Measurements from ENCODE around the gene HDAC9.

Gene HDAC9

DNA sequence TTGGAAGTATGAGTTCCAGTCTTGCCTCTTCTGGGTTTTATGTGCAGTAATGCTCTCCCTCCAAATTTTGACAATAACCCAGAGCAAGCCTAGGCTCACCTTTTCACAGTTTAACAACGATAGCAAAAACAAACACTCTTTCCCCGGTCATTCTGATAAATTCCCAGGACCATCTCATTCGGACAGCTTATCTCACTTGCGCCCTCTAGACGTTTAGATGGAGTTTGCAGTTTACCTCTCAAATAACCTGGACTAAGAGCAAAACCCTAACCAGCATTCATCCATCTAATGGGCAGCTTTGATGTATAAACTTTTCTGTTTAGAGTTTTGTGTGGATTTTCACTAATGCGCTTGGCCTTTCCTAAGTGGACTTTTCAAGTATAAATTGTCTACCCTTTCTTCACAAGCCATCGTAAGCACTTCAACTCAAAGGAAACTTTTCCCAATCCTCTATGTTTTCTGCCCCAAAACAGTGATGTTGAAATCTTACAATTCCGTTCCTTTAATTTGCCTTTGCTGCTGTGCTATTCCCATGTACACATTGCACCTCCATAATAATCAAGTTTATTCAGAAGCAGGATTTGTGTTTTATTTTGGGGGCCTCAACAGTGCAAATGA, 114.9 kb downstream of the HDAC9 start:
- Mint-ChIP-seq H3K36me3 (ENCODE audit: low read depth) (peaks cover 11% of the 10 kb centered on the region), H3K9me3 (no peaks in the 10 kb centered on the region), H3K4me1 (ENCODE audit: low read depth) (no peaks in the 10 kb centered on the region), H3K27me3 (no peaks in the 10 kb centered on the region), H3K4me3 (no peak overlapping the region), H3K27ac (no peak overlapping the region)

DNA sequence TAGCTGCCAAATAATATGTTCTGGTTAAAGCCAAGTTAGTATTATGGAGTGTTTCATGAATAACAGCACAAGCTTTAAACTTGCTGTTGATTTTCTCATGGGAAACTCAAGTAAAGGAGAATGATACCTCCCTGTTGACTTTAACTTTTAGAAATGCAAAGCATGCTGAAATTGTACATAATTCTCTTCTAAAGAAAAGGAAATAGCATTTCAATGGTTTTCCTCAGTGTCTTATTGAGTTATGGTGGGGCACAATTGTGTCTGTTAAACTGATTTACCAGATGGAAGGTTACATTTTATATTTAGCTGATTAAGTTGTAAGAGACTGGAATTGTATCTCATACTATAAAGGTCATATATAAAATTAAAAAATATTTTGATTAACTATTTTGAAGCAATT, 119.3 kb downstream of the HDAC9 start:
- Mint-ChIP-seq H3K4me3 (no peak overlapping the region), H3K9me3 (no peaks in the 10 kb centered on the region), H3K27me3 (no peaks in the 10 kb centered on the region), H3K36me3 (ENCODE audit: low read depth) (peaks cover 6% of the 10 kb centered on the region), H3K4me1 (ENCODE audit: low read depth) (no peaks in the 10 kb centered on the region), H3K27ac (no peak overlapping the region)

DNA sequence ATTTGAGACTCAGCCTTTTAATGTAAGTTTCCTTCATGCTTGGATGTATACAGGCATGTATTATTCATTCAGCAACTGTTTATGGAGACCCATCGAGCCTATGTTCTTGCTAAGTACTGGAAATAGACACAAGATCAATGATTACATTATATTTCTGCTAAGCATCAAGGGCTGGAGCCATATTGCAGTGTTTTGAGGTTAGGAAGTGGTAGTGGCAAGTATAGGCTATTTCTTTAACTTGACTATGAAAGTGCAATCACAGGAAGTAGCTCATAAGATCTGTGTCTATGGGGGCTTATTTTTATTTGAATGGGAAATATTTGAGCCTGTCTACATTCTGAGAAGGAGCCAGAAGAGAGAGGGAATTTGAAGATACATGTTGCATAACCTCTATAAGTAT, 123.8 kb downstream of the HDAC9 start:
- Mint-ChIP-seq H3K27me3 (no peaks in the 10 kb centered on the region), H3K4me1 (ENCODE audit: low read depth) (no peaks in the 10 kb centered on the region), H3K36me3 (ENCODE audit: low read depth) (peaks cover 6% of the 10 kb centered on the region), H3K9me3 (no peaks in the 10 kb centered on the region), H3K4me3 (no peak overlapping the region), H3K27ac (no peak overlapping the region)

- Mint-ChIP-seq H3K27me3 (no peaks in the 10 kb centered on the region), H3K27ac (no peak overlapping the region), H3K4me3 (no peak overlapping the region), H3K36me3 (ENCODE audit: low read depth) (peaks cover 3% of the 10 kb centered on the region), H3K4me1 (ENCODE audit: low read depth) (no peaks in the 10 kb centered on the region), H3K9me3 (no peaks in the 10 kb centered on the region)
Observed at GRCh38 chr7:18623389-18623788, 127.8 kb downstream of the HDAC9 start.

DNA sequence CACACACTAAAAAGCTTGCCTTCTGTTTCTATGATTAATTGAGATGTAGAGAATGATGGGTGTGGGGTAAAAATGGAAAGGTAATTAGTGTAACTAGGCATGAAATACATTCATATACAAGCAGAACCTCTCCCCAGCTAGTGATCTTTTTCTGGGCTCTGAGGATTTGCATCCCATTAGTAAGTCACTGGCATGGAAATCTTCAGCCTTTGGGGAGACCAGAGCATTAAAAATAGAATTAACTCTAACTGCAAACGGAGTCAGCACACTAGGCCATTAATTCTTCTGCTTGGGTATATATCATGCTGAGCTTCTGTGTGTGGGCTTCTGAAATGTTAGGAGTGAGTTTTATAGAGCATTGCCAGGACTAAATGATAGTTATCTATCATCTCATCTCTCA, 128.9 kb downstream of the HDAC9 start:
- Mint-ChIP-seq H3K9me3 (no peaks in the 10 kb centered on the region), H3K4me3 (no peak overlapping the region), H3K36me3 (ENCODE audit: low read depth) (peaks cover 3% of the 10 kb centered on the region), H3K27ac (no peak overlapping the region), H3K4me1 (ENCODE audit: low read depth) (no peaks in the 10 kb centered on the region), H3K27me3 (no peaks in the 10 kb centered on the region)

GRCh38 chr7:18626086-18626485, 130.5 kb downstream of the HDAC9 start:
- Mint-ChIP-seq H3K4me3 (no peak overlapping the region), H3K4me1 (ENCODE audit: low read depth) (no peaks in the 10 kb centered on the region), H3K27ac (no peak overlapping the region), H3K27me3 (no peaks in the 10 kb centered on the region), H3K9me3 (no peaks in the 10 kb centered on the region), H3K36me3 (ENCODE audit: low read depth) (no peaks in the 10 kb centered on the region)

- H3K4me3 Mint-ChIP-seq: no peak overlapping the region
- H3K27me3 Mint-ChIP-seq: no peaks in the 10 kb centered on the region
- H3K27ac Mint-ChIP-seq: no peak overlapping the region
- H3K4me1 Mint-ChIP-seq (ENCODE audit: low read depth): no peaks in the 10 kb centered on the region
- no peaks in the 10 kb centered on the region for H3K9me3 Mint-ChIP-seq
- no peaks in the 10 kb centered on the region for H3K36me3 Mint-ChIP-seq (ENCODE audit: low read depth)
Observed at GRCh38 chr7:18626717-18627116, 131.2 kb downstream of the HDAC9 start.

- Mint-ChIP-seq H3K4me3 (no peak overlapping the region), H3K27ac (no peak overlapping the region), H3K27me3 (no peaks in the 10 kb centered on the region)
Observed at GRCh38 chr7:18637516-18637915, 142.0 kb downstream of the HDAC9 start.

DNA sequence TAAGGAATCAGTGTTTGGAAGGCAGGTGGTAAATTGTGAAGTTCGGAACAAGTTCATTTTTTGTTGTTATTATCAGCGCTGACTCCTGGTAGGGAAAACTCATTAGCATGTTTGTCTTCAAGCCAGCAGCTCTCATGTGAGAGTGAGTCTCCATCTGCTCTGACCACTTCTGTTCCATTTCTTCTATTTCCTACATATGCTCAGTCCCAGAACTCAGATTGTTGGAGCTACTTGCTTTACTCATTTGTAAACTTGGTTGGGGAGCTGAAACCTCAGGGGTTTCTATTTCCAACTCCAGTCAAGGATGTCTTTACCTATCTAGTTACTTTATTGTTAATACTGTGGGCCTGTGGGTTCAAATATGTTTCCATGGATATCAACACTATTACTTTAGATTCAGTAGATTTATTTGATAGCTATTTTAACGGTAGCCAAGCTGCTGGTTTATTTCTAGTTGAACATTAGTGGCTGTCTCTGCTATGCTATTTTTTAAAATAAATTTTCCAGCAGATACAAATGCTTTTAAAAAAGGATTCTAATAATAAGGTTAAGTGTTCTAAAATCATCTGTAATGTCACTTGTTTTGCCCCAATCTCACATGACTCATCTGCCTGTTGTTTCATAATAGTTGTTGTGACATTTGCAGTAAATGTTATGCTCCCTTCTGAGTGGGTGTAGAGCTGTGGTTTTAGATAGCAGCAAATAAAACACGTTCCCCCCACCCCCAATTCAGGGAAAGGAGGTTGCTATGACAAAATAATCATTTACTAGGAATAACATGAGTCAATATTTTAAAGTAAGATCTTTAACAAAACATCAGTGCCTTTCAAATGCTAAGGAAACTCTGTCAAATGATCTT, 143.3 kb downstream of the HDAC9 start:
- Mint-ChIP-seq H3K27ac (peak overlapping the region; percentile 65), H3K36me3 (ENCODE audit: low read depth) (no peaks in the 10 kb centered on the region), H3K9me3 (no peaks in the 10 kb centered on the region)

More at GRCh38 chr7:18637516-18637915, 142.0 kb downstream of the HDAC9 start:
- H3K4me1 Mint-ChIP-seq (ENCODE audit: low read depth): peaks cover 16% of the 10 kb centered on the region
- H3K9me3 Mint-ChIP-seq: no peaks in the 10 kb centered on the region
- H3K36me3 Mint-ChIP-seq (ENCODE audit: low read depth): no peaks in the 10 kb centered on the region

GRCh38 chr7:18639711-18640110, 144.2 kb downstream of the HDAC9 start:
- Mint-ChIP-seq H3K27me3 (no peaks in the 10 kb centered on the region), H3K4me1 (ENCODE audit: low read depth) (peaks cover 16% of the 10 kb centered on the region), H3K27ac (peak overlapping the region; percentile 61)

More for the DNA sequence above, 143.3 kb downstream of the HDAC9 start:
- Mint-ChIP-seq H3K4me3 (no peak overlapping the region), H3K27me3 (no peaks in the 10 kb centered on the region), H3K4me1 (ENCODE audit: low read depth) (peaks cover 16% of the 10 kb centered on the region)

GRCh38 chr7:18644981-18645380, 149.4 kb downstream of the HDAC9 start:
- H3K27me3 Mint-ChIP-seq: no peaks in the 10 kb centered on the region
- H3K4me1 Mint-ChIP-seq (ENCODE audit: low read depth): no peaks in the 10 kb centered on the region

More at GRCh38 chr7:18639711-18640110, 144.2 kb downstream of the HDAC9 start:
- H3K4me3 Mint-ChIP-seq: no peak overlapping the region
- no peaks in the 10 kb centered on the region for H3K9me3 Mint-ChIP-seq
- no peaks in the 10 kb centered on the region for H3K36me3 Mint-ChIP-seq (ENCODE audit: low read depth)

GRCh38 chr7:18647582-18647981, 152.0 kb downstream of the HDAC9 start:
- no peaks in the 10 kb centered on the region for H3K4me1 Mint-ChIP-seq (ENCODE audit: low read depth)
- H3K27me3 Mint-ChIP-seq: no peaks in the 10 kb centered on the region
- no peak overlapping the region for H3K27ac Mint-ChIP-seq
- H3K36me3 Mint-ChIP-seq (ENCODE audit: low read depth): peaks cover 4% of the 10 kb centered on the region
- no peak overlapping the region for H3K4me3 Mint-ChIP-seq
- no peaks in the 10 kb centered on the region for H3K9me3 Mint-ChIP-seq

More at GRCh38 chr7:18644981-18645380, 149.4 kb downstream of the HDAC9 start:
- Mint-ChIP-seq H3K9me3 (no peaks in the 10 kb centered on the region), H3K4me3 (no peak overlapping the region), H3K27ac (no peak overlapping the region), H3K36me3 (ENCODE audit: low read depth) (peaks cover 4% of the 10 kb centered on the region)

GRCh38 chr7:18648849-18649758, 153.6 kb downstream of the HDAC9 start:
- H3K27me3 Mint-ChIP-seq: no peaks in the 10 kb centered on the region
- H3K27ac Mint-ChIP-seq: no peak overlapping the region
- H3K4me1 Mint-ChIP-seq (ENCODE audit: low read depth): no peaks in the 10 kb centered on the region
- H3K9me3 Mint-ChIP-seq: no peaks in the 10 kb centered on the region
- no peak overlapping the region for H3K4me3 Mint-ChIP-seq
- H3K36me3 Mint-ChIP-seq (ENCODE audit: low read depth): peaks cover 4% of the 10 kb centered on the region

GRCh38 chr7:18653381-18654155, 158.0 kb downstream of the HDAC9 start:
- Mint-ChIP-seq H3K27me3 (no peaks in the 10 kb centered on the region), H3K4me3 (no peak overlapping the region), H3K9me3 (no peaks in the 10 kb centered on the region), H3K4me1 (ENCODE audit: low read depth) (no peaks in the 10 kb centered on the region), H3K36me3 (ENCODE audit: low read depth) (no peaks in the 10 kb centered on the region), H3K27ac (no peak overlapping the region)

Measured in stimulated activated naive CD8-positive, alpha-beta T cell treated with anti-CD3 and anti-CD28 coated beads, Interleukin-15, Interleukin-2, amounts not matched to agents 100 ng/mL and 50 ng/mL, for 24 hours (primary cell).